ENCODE data around the gene EGFR.

The EGFR gene

DNA sequence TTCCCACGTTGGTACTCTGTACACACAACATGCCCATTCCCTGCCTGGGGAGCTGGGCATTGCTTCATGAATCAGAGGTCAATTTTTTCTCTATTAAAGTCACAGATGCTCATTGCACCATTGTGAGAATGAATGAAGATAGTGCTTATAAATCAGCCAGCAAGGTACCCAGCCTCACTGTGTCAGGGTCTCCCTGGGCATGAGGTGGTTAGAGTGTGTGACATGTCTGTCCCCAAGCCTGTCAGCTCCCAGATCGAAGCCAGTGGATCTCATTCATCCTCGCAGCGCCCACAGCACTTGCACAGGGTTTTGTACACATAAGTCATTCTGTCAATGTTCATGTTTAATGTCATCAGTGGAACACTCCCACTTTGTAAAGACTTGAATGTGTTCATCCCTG, 126.8 kb downstream of the EGFR start:
- H3K27ac Mint-ChIP-seq, result no peak overlapping the region
- H3K27me3 Mint-ChIP-seq, result no peaks in the 10 kb centered on the region
- CTCF ChIA-PET, result no interaction called here
- no peak for DNase-seq
- no peaks in the 10 kb centered on the region for H3K4me1 Mint-ChIP-seq
- H3K4me3 Mint-ChIP-seq, result no peak overlapping the region
- H3K36me3 Mint-ChIP-seq, result no peaks in the 10 kb centered on the region
- no peaks in the 10 kb centered on the region for H3K9me3 Mint-ChIP-seq

GRCh38 chr7:55147101-55147500, 128.3 kb downstream of the EGFR start:
- CTCF ChIA-PET, result no interaction called here

GRCh38 chr7:55147736-55148135, 128.9 kb downstream of the EGFR start:
- Mint-ChIP-seq H3K9me3 (no peaks in the 10 kb centered on the region), H3K36me3 (no peaks in the 10 kb centered on the region), H3K4me1 (no peaks in the 10 kb centered on the region), H3K27ac (no peak overlapping the region), H3K4me3 (no peak overlapping the region), H3K27me3 (no peaks in the 10 kb centered on the region)
- CTCF ChIA-PET, result no interaction called here
- DNase-seq, result no peak

More at GRCh38 chr7:55147101-55147500, 128.3 kb downstream of the EGFR start:
- no peaks in the 10 kb centered on the region for H3K4me1 Mint-ChIP-seq
- no peaks in the 10 kb centered on the region for H3K9me3 Mint-ChIP-seq
- H3K27ac Mint-ChIP-seq, result no peak overlapping the region
- no peaks in the 10 kb centered on the region for H3K36me3 Mint-ChIP-seq
- no peak overlapping the region for H3K4me3 Mint-ChIP-seq
- H3K27me3 Mint-ChIP-seq, result no peaks in the 10 kb centered on the region
- no peak for DNase-seq

GRCh38 chr7:55148571-55148970, 129.8 kb downstream of the EGFR start:
- no peak overlapping the region for H3K27ac Mint-ChIP-seq
- H3K9me3 Mint-ChIP-seq, result no peaks in the 10 kb centered on the region
- H3K36me3 Mint-ChIP-seq, result no peaks in the 10 kb centered on the region
- no peak for DNase-seq
- no peak overlapping the region for H3K4me3 Mint-ChIP-seq
- H3K27me3 Mint-ChIP-seq, result no peaks in the 10 kb centered on the region
- no peaks in the 10 kb centered on the region for H3K4me1 Mint-ChIP-seq
- CTCF ChIA-PET, result interaction anchor here (0.6 kb wide), 1 partner anchor 18 kb away, joined by 3 read pairs; no protein-coding TSS in a partner anchor

- no peaks in the 10 kb centered on the region for H3K9me3 Mint-ChIP-seq
These were observed 130.2 kb downstream of the EGFR start for GRCh38 chr7:55149001-55149400.

GRCh38 chr7:55150166-55150565, 131.3 kb downstream of the EGFR start:
- Mint-ChIP-seq H3K9me3 (no peaks in the 10 kb centered on the region), H3K27me3 (no peaks in the 10 kb centered on the region)

More at GRCh38 chr7:55149001-55149400, 130.2 kb downstream of the EGFR start:
- Mint-ChIP-seq H3K27me3 (no peaks in the 10 kb centered on the region), H3K4me3 (no peak overlapping the region), H3K36me3 (no peaks in the 10 kb centered on the region), H3K4me1 (no peaks in the 10 kb centered on the region), H3K27ac (no peak overlapping the region)
- DNase-seq, result no peak
- CTCF ChIA-PET, result interaction anchor here (0.6 kb wide), 1 partner anchor 17 kb away, joined by 3 read pairs; no protein-coding TSS in a partner anchor

GRCh38 chr7:55150709-55151451, 132.1 kb downstream of the EGFR start:
- no peak overlapping the region for H3K4me3 Mint-ChIP-seq
- no peaks in the 10 kb centered on the region for H3K36me3 Mint-ChIP-seq
- H3K4me1 Mint-ChIP-seq, result no peaks in the 10 kb centered on the region
- H3K27me3 Mint-ChIP-seq, result no peaks in the 10 kb centered on the region
- CTCF ChIA-PET, result no interaction called here
- H3K9me3 Mint-ChIP-seq, result no peaks in the 10 kb centered on the region
- DNase-seq, result no peak
- no peak overlapping the region for H3K27ac Mint-ChIP-seq

More at GRCh38 chr7:55150166-55150565, 131.3 kb downstream of the EGFR start:
- no peak overlapping the region for H3K4me3 Mint-ChIP-seq
- CTCF ChIA-PET, result no interaction called here
- no peaks in the 10 kb centered on the region for H3K4me1 Mint-ChIP-seq
- DNase-seq, result no peak
- H3K36me3 Mint-ChIP-seq, result no peaks in the 10 kb centered on the region
- no peak overlapping the region for H3K27ac Mint-ChIP-seq

GRCh38 chr7:55152516-55152915, 133.7 kb downstream of the EGFR start:
- Mint-ChIP-seq H3K4me3 (no peak overlapping the region), H3K27ac (no peak overlapping the region), H3K36me3 (no peaks in the 10 kb centered on the region), H3K4me1 (no peaks in the 10 kb centered on the region), H3K9me3 (no peaks in the 10 kb centered on the region), H3K27me3 (no peaks in the 10 kb centered on the region)
- DNase-seq, result no peak
- CTCF ChIA-PET, result no interaction called here

DNA sequence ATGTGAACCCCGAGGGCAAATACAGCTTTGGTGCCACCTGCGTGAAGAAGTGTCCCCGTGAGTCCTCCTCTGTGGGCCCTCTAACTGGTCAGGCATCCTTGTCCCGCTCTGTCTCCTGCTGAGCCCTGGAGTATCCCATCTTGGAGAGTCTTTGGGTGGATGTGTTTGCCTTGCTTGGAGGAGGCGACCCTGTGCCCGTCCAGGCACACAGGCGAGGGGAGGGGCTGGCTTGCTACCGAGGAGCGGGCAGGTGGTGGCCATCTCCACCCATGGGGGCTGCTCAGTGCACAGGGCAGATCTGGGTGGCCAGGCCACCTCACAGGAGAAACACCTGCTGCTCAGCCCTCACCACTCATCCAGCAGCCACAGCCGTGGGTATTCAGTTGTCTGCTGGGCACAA, 135.3 kb downstream of the EGFR start:
- CTCF ChIA-PET, result no interaction called here
- Mint-ChIP-seq H3K9me3 (no peaks in the 10 kb centered on the region), H3K27me3 (peaks cover 6% of the 10 kb centered on the region), H3K4me1 (no peaks in the 10 kb centered on the region), H3K4me3 (no peak overlapping the region), H3K36me3 (no peaks in the 10 kb centered on the region), H3K27ac (no peak overlapping the region)
- no peak for DNase-seq

DNA sequence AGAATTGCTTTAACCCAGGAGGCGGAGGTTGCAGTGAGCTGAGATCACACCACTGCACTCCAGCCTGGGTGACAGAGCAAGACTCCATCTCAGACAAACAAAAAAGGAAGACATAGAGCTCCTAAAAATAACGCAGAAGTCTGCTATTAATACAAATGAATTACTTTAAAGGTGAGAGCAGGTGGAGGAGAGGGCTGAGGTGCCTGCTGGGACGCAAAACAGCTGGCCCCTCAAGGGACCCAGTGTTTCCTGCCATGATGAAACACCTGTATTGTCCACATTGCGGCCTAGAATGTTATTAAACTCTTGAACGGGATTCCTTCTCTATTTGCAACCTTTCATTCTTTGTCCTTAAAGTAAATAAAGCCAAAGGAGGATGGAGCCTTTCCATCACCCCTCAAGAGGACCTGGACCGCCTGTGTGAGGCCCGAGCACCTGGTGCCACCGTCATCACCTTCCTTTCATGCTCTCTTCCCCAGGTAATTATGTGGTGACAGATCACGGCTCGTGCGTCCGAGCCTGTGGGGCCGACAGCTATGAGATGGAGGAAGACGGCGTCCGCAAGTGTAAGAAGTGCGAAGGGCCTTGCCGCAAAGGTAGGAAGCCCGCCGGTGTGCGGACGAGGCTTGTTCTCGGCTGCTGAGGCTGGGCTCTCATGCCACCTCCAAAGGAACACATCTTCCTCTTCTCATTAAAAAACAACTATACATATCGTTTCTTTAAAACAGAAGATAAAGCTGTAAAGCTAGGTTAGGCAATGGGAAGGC, 136.7 kb downstream of the EGFR start:
- no peak for DNase-seq
- Mint-ChIP-seq H3K4me3 (no peak overlapping the region), H3K4me1 (no peaks in the 10 kb centered on the region), H3K27me3 (peaks cover 11% of the 10 kb centered on the region), H3K27ac (no peak overlapping the region), H3K36me3 (no peaks in the 10 kb centered on the region), H3K9me3 (no peaks in the 10 kb centered on the region)
- CTCF ChIA-PET, result no interaction called here

GRCh38 chr7:55156919-55157763, 138.3 kb downstream of the EGFR start:
- no peaks in the 10 kb centered on the region for H3K9me3 Mint-ChIP-seq
- no peaks in the 10 kb centered on the region for H3K4me1 Mint-ChIP-seq
- peaks cover 11% of the 10 kb centered on the region for H3K27me3 Mint-ChIP-seq
- no peak overlapping the region for H3K27ac Mint-ChIP-seq
- H3K36me3 Mint-ChIP-seq, result no peaks in the 10 kb centered on the region
- no peak overlapping the region for H3K4me3 Mint-ChIP-seq
- no peak for DNase-seq
- CTCF ChIA-PET, result no interaction called here

DNA sequence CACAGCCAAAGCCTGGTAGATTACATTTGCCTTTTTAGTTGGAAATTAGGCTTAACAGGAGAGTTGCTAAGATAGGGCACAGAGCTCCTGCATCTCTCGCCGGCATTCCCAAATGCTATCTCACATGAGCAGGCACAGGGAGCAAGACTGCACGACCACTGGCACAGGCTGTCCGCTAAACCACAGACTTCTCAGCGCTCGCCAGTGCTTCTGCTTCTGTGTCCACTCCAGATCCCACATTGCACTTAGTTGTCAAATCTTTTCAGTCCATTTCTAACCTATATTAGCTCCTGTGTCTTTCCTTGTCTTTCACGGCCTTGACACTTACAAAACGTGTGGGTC, 138.9 kb downstream of the EGFR start:
- no peak for DNase-seq
- CTCF ChIA-PET, result no interaction called here
- no peak overlapping the region for H3K4me3 Mint-ChIP-seq
- no peaks in the 10 kb centered on the region for H3K9me3 Mint-ChIP-seq
- H3K27me3 Mint-ChIP-seq, result peaks cover 11% of the 10 kb centered on the region
- H3K27ac Mint-ChIP-seq, result no peak overlapping the region
- no peaks in the 10 kb centered on the region for H3K4me1 Mint-ChIP-seq
- no peaks in the 10 kb centered on the region for H3K36me3 Mint-ChIP-seq

GRCh38 chr7:55158541-55159382, 139.9 kb downstream of the EGFR start:
- no peaks in the 10 kb centered on the region for H3K36me3 Mint-ChIP-seq
- H3K27me3 Mint-ChIP-seq, result peaks cover 11% of the 10 kb centered on the region

GRCh38 chr7:55160539-55160938, 141.7 kb downstream of the EGFR start:
- peaks cover 11% of the 10 kb centered on the region for H3K27me3 Mint-ChIP-seq
- CTCF ChIA-PET, result no interaction called here
- DNase-seq, result no peak
- no peak overlapping the region for H3K27ac Mint-ChIP-seq
- no peaks in the 10 kb centered on the region for H3K36me3 Mint-ChIP-seq
- no peaks in the 10 kb centered on the region for H3K9me3 Mint-ChIP-seq
- no peaks in the 10 kb centered on the region for H3K4me1 Mint-ChIP-seq
- H3K4me3 Mint-ChIP-seq, result no peak overlapping the region

More at GRCh38 chr7:55158541-55159382, 139.9 kb downstream of the EGFR start:
- Mint-ChIP-seq H3K27ac (no peak overlapping the region), H3K9me3 (no peaks in the 10 kb centered on the region), H3K4me3 (no peak overlapping the region), H3K4me1 (no peaks in the 10 kb centered on the region)
- CTCF ChIA-PET, result no interaction called here
- DNase-seq, result no peak
